Tibial nerve (tissue), 3 donors: ENCODE data around the gene DPM1.

Experiments
- CTCF ChIP-seq, 5 experiments: fragments of 200-600 bp in 3 of 5; fragments of 450-650 bp in 2 of 5; sonication (generic) in 3 of 5; IDR thresholded peaks; one replicate each; pipeline ENCODE4 v1.5.1; 2016 to 2019; ENCODE audit warnings: antibody characterized with exemption in 5 of 5, mild to moderate bottlenecking in 3 of 5, moderate library complexity in 2 of 5
- POLR2A ChIP-seq, 2 donors: fragments of 450-650 bp; IDR thresholded peaks; one replicate each; pipeline ENCODE4 v1.6.1; 2017; ENCODE audit warnings: antibody characterized with exemption in 2 of 2, mild to moderate bottlenecking in 2 of 2, moderate library complexity in 2 of 2

GRCh38 chr20:50975701-50976330, 17.5 kb upstream of the DPM1 start:
- TF ChIP-seq CTCF (IDR thresholded peaks at IDR 0.05): no peak
- no peak for TF ChIP-seq POLR2A (IDR thresholded peaks at IDR 0.05)
